Measurements from ENCODE around the gene MCTP1.

GRCh38 chr5:94691291-94691690 is 593.6 kb downstream of the MCTP1 start:
- no peak for TF ChIP-seq EZH2 (IDR thresholded peaks at IDR 0.05; ENCODE audit: insufficient read depth, poor library complexity, severe bottlenecking)
- TF ChIP-seq EZH2phosphoT487 (IDR thresholded peaks at IDR 0.05; ENCODE audit: insufficient read depth, low read depth): no peak

Data from GM23248 (cell line).